Amygdala (tissue), 56 donors: Measurements from ENCODE around the gene AP3B1.

Experiments
- DNase-seq, 56 donors: peaks; one replicate each; lab custom pipeline; 2025; lab: John Stamatoyannopoulos, UW

The AP3B1 gene

DNA sequence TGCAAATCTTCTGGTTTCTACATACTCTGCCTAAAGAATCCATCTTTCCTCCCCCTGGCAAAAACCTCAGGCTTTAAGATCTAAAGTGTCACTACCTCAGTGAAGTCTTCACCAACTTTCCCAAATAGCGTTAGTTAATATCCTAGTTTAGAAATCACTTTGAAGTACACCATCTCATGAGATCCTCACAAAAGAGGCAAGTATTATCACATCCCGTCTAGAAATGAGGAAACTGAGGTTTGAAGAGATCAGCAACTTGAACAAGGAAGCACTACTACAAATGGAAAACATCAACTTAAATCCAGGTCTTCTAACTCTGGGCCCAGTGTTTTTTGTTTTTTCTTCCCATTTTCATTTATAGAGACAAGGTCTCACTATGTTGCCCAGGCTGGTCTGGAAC is 4.6 kb downstream of the AP3B1 start:
- no peak for DNase-seq

DNA sequence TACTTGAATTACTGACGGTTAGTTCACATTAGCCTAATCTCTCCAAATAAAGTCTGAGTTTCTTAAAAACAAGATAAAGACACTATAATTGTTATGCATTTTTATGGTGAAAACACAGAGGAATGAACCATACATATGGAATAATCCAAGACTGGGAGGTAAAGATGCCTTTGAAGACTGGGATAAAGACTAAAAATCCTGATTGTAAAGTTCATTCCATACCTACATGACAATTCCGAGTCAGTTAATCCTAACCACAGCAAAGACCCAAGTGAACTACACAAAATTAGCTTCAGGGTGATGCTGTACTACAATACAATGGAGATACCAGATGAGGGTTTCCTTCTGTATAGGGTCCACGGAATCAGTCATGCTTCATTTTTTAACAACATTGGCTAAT is 6.3 kb downstream of the AP3B1 start:
- no peak for DNase-seq

DNA sequence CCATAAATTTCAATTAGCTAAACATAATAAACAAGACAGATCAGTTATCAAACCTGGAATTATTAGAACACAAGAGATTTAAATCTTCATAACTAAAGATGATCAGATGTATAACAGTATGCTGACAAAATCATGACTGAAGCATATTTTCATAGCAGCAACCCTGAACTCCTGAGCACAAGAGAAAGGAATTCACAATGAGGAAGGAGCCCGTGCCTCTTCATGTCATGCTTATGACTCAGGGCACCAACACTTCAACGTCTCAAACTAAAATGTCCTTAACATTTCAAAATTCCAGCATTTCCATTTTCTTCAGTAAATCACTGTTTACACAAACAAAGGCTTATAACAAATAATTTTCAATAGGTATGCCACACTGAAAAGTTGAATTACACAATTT is 6.7 kb downstream of the AP3B1 start:
- DNase-seq, result no peak

DNA sequence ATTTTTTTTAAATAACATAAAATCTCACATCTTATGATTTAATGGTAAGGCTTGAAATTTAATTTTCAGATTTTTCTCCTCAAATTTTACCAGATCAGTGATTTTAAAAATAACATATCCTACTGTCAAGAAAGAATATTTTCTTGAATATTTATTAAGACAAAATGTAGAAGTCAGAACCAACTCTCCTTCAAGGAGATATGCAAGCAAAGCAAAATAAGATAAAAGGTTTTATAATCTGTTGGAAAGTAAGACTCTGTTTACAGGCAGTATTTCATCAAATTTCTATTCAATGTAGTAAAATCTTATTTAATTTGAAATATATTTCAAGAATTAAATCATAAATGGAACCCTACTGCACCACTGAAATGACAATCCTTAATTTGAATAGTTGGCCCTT is 7.3 kb downstream of the AP3B1 start:
- DNase-seq, result no peak

DNA sequence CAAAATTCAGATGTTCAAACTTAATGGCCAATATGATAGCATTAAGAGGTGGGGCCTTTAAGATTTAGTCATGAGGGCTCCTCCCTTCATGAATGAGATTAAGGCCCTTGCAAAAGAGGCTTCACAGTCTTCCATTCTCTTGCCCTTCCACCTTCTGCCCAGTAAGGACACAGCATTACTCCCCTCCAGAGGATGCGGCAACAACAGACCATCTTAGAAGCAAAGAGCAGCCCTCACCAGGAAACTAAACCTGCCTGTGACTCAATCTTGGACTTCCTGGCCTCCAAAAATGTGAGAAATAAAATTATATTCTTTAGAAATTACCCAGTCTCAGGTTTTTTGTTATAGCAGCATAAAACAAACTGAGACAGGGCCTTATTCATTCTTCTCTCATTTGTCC is 8.2 kb downstream of the AP3B1 start:
- no peak for DNase-seq

DNA sequence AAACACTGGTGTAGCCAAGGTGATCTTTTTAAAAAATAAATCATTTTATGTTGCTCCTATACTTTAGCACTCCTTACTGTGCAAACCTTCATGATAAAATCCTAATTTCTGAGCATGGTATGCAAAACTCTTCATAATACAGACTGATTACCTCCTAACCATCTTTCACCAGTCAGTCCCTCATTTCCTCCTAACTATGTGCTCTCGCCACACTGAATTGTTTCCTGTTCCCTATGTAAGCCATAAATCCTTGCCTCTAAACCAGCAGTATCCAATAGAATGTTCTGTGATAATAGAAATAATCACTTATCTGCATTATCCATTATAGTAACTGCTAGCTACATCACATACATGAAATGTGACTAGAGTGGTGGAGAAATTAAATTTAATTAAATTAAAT is 10.7 kb downstream of the AP3B1 start:
- no peak for DNase-seq

DNA sequence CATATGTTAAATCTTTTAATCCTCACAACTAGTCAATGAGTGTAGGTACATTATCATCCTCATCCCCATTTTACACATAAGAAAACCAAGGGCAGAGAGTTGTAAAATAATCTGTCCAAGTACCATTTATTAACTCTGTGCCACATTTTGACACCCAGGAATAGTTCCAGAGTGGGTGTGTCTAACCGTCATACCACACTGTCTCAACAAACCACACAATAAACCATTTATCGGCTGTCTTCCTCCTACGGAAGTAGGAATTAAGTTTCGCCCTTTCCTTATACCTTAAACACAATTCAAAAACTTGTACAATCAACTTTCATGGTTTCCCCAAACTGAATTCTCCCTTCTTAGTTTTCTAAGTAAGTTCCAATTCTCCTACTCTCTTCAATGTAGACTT is 11.4 kb downstream of the AP3B1 start:
- no peak for DNase-seq

DNA sequence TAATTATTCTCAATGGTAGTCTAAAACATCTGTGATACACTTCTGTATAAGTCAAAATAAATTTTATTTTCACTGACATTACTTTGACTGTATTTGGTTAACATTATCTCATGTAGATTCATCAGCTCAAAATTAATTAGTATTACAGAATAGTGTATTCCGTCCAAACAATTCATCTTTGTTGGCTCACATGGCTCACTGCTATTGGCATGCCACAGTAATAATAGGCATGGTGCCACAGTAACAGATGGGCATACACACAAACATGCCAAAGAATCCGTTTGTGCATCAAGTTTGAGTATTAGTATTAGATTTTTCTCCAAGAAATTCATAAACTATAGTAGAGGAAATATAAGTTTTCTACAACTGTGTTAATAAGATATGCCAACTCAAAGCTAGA is 14.2 kb downstream of the AP3B1 start:
- DNase-seq, result peak in 20 of 56 donors; percentile 1 to 78 (median 25)

DNA sequence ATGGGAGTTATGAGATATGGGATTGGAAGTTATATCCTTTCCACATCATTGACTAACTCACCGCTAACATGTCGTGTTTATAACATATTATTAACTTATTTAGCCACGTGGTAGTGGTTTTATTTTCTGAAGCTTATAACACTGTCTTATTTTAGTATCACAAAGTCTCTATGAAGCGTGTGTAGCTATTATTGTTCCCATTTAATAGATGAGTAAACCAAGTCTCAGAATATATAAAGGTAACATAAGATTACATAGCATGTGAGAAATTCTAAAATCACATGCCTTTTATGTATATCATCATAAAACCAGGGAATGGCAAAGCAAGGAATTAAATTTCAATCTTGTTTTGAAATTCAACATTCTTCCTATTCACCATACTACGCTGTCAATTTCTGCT is 15.3 kb downstream of the AP3B1 start:
- no peak for DNase-seq

DNA sequence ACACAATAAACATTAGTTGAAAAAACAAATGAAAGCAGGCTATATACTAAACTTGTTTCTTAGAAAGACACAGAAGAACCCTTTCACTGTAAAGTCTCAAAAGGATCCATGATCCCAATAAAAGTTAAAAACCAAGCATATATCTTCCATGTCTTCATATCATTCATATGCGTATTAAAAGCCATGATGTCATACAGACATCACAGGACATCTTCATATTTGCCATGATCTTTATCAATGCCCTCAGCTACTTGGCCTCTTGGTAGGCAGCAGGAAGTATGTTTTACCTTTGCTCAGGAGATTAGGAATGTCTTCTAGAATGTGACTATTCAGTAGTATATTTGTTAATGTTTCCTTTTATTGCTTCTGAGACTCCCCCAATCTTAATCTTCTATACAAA is 16.8 kb downstream of the AP3B1 start:
- DNase-seq, result no peak

DNA sequence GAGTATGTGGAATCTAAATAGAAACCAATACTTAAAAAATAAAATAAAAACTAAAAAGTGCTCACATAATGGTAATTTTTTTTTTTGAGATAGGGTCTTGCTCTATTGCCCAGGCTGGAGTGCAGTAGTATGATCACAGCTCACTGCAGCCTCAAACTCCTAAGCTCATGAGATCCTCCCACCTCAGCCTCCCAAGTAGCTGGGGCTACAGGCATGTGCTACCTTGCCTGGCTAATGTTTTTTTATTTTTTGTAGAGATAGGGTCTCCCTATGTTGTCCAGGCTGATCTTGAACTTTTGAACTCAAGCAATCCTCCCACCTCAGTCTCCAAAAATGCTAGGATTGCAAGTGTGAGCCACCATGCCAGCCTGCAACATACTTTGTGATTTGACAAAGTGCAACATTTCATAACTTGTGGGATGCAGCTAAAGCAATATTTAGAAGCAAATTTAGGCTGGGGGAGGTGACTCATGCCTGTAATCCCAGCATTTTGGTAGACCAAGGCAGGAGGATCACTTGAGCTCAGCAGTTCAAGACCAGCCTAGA is 18.4 kb downstream of the AP3B1 start:
- no peak for DNase-seq

DNA sequence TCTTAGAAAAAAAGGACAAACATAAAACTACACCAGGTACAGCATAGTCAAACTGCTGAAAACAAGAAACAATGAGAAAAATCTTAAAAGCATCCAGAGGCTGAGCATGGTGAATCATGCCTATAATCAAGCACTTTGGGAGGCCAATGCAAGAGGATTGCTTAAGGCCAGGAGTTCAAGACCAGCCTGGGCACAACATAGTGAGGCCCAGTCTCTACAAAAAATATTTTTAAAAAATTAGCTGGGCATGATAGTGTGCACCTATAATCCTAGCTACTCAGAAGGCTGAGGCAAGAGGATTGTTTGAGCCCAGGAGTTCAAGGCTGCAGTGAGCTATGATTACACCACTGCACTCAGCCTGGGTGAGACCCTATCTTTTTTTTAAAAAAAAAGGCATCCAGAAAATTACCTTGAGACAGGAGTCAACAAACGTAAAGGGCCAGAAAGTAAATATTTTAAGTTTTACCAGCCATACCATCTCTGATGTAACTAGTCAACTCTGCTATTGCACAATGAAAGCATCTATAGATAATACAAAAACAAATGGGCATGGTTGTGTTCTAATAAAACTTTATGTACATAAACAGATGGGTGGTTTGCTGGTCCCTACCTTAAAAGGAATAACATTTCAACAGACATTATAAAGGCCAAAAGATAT is 19.8 kb downstream of the AP3B1 start:
- DNase-seq, result no peak

DNA sequence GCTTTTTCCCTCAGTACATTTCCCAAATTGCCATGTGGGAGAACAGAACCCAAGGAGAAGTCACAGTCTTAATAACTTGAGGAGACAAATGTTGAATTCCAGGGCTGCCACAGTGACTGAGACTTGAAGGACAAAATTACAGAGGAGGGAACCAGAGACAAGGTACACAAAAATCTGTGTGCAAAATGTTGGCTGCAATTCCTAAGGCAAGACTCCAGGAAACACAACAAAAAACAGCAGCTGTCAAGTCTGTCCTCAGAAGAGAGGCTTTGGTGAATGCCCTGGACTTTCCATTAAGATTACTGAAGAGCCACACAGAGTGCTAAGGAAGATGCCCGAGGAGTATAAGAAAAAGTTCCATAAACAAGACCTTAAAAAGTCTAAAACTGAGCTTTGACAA is 21.1 kb downstream of the AP3B1 start:
- no peak for DNase-seq

DNA sequence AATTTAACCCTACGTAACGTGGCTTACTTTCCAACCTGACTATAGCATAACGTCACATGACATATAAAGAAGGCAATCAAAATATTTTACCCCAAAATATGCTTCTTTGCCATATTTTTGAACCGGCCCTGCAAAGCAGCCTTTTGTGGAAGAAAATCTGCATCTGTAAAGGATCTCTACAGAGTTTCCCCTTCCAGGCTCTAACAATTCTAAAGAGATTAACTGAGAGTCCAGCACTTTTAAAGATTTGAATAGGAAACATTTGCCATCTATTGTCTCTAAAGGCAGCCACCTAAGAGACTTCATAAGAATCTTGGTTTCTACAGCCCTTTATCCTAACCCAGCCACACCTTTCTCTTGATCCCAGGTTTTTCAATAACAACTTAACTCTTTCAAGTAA is 22.7 kb downstream of the AP3B1 start:
- DNase-seq, result no peak

DNA sequence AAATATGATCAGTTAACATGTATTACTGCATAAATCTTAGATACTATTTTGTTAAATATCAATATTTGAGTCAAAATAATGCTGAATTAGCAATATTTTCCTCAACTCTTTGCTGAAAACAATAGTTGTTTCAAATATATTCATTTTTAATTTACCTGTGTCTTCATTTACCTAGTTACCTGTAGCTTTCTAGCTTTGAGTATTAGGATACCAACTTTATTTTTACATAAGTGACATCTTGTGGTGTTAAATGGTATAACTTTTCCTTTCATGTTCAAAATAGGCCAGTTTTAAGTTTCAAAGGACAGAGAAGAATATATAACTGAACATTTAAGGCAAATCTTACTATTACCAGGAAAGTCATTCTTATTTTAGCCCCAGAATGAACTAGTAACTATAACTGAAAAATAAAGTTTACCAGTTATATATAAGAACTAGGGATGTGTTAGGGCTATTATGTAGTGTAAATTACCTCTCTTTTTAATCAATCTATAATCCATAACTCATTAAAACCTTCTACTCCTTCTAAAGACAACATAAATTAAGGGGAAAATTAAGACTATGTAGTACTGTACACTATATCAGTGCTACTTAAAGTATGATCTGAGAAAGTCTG is 25.3 kb downstream of the AP3B1 start:
- no peak for DNase-seq

DNA sequence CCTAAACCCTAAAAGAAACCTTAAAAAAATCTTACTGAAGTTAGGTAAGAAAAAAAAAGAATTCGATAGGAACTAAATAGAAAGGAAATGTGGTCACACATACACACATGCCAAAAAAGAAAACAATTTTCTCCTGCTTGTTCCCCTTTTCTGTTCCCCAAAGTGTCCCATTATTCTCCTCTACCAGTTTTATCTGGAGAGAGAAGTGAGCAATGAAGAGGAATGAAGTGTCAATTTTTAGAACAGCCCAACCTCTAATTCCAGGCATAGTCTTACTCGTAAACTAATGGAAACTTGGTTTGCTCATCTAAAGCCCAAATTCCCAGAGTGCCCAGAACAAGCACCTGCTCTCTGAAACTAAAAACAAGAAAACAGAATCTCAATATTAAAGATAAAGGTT is 26.1 kb downstream of the AP3B1 start:
- no peak for DNase-seq

DNA sequence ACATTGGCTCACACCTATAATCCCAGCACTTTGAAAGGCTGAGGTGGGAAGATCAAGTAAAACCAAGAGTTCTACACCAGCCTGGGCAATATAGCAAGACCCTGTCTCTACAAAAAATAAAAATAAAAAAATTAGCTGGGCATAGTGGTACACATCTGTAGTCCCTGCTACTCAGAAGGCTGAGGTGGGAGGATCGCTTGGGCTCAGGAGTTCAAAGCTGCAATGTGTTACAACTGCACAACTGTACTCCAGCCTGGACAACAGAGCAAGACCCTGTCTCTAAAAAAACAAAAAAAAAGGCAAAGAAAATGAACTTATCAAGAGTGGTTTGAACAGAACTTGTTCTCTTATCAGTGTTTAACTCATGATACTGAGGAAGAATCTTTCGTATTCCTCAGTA is 29.3 kb downstream of the AP3B1 start:
- no peak for DNase-seq

DNA sequence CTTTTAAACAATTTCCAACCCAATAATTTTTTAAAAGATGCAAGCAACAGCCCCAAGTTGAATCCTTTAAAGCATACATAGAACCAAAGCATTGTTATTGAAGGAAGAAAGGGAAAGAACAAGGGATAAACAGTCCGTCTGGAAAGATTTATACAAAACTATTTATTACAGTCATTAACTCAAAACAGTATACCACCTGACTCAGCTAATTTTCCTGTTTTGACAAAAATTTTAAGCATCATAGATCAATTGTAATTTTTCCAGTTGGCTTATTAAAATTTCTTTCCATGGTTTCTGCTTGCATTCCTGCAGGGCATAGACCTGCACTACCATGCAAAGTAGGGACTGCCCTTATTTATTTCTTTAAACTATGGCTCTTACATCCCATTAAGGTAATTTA is 29.9 kb downstream of the AP3B1 start:
- DNase-seq, result no peak

DNA sequence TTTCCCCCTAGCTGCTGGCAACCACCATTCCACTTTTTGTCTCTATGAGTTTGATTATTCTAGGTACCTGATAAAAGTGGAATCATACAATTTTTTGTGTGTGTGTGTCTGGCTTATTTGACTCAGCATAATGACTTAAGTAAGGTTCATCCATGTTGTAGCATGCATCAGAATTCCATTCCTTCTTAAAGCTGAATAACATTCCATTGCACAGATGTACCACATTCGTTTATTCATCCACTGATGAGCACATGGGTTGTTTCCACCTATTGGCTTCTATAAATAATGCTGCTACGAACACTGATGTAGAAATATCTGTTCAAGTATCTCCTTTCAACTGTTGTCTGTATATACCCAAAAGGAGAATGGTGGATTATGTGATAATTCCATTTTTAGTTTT is 33.7 kb downstream of the AP3B1 start:
- DNase-seq, result no peak

DNA sequence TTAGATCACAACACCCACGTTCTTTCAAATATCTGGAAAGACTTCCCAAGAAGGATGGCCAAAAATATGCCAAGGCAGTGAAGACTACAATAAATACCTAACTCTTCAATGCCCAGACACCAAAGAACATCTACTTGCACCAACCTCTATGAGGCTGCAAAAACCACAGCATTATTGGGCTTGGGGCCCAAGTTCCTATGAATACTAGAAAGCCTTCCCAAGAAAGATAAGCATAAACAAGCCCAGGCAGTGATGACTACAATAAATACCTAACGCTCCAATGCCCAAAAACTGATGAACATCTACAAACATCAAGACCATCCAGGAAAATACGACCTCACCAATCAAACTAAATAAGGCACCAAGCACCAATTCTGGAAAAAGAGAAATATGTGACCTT is 41.3 kb downstream of the AP3B1 start:
- DNase-seq, result no peak

DNA sequence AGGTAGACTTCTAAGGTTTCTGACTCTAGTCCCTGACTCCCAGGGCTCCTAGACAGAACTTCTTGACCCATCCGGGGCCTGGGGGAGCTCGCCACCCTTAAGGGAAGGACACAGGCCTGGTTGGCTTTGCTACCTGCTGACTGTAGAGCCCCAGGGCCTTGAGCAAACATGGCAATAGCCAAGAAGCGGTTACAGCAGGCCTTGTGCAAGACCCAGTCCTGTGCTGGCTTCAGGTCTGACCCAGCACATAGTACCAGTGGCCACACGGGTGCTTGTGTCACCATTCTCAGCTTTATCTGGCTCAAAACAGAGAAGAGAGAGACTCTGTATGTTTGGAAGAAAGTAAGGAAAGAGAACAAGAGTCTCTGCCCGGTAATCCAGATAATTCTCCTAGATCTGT is 41.8 kb downstream of the AP3B1 start:
- no peak for DNase-seq

DNA sequence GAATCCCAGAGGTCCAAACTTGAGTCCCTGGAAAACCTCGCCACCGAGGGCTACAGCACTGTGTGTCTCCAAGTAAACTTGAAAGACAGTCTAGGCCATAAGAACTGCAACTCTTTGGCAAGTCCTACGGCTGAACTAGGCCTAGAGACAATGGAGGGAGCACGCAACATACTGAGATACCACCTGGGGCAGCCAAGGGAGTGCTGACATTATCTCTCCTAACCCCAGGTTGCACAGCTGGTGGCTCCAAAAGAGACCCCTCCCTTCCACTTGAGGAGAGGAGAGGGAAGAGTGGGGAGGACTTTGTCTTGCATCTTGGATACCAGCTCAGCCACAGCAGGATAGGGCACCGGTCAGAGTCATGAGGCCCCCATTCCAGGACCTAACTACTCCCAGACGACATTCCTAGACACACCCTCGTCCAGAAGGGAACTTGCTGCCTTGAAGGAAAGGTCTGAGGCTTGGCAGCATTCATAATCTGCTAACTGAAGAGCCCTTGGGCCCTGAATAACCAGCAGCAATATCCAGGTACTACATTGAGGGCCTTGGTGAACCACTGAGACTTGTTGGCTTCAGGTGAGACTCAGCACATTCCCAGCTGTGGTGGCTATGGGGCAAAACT is 42.7 kb downstream of the AP3B1 start:
- DNase-seq, result no peak
